Measurements from ENCODE around the gene MGAT4A. TPM values are rescaled to one million over a fixed set of nuclear protein-coding genes. Genes with fewer than 3 reads are reported as not detected.

The MGAT4A gene
- total and polyA plus RNA-seq, 2 experiments from 2014 or later = 4.4 to 5.6 TPM

- TF ChIP-seq ZNF331 (CRISPR knock-in tag; IDR thresholded peaks at IDR 0.05; ENCODE audit: low read depth) (no peak), EZH2 (IDR thresholded peaks at IDR 0.05; ENCODE audit: low read depth, unreplicated experiment) (no peak), ZNF462 (CRISPR knock-in tag; IDR thresholded peaks at IDR 0.05) (no peak), REST (IDR thresholded peaks at IDR 0.05; ENCODE audit: unreplicated experiment) (no peak), STAT1 (IDR thresholded peaks at IDR 0.05; ENCODE audit: unreplicated experiment) (no peak), ZNF114 (CRISPR knock-in tag; IDR thresholded peaks at IDR 0.05) (no peak), EZH2phosphoT487 (IDR thresholded peaks at IDR 0.05; ENCODE audit: unreplicated experiment) (no peak), CTCF (conservative IDR thresholded peaks at IDR 0.05; ENCODE audit: low read depth in 2 of 2) (no peak), ETS1 (IDR thresholded peaks at IDR 0.05) (no peak), POLR2AphosphoS5 (IDR thresholded peaks at IDR 0.05; ENCODE audit: low read depth) (no peak), JUNB (IDR thresholded peaks at IDR 0.05; ENCODE audit: unreplicated experiment) (no peak), NANOG (IDR thresholded peaks at IDR 0.05; ENCODE audit: borderline replicate concordance) (no peak), CREB1 (CRISPR knock-in tag; IDR thresholded peaks at IDR 0.05; ENCODE audit: low read depth) (no peak)
- Histone ChIP-seq H2AFZ (no peak overlapping the region), H3K27ac (ENCODE audit: low read depth) (no peak overlapping the region), H3K36me3 (ENCODE audit: insufficient read depth) (no peaks in the 10 kb centered on the region), H3K79me2 (replicated peaks; ENCODE audit: insufficient read depth) (no peaks in the 10 kb centered on the region), H3K9me2 (ENCODE audit: insufficient read depth) (no peaks in the 10 kb centered on the region), H3F3A (replicated peaks; ENCODE audit: low read depth) (no peaks in the 10 kb centered on the region), H3K4me2 (no peak overlapping the region), H4K20me1 (replicated peaks; ENCODE audit: insufficient read depth) (no peaks in the 10 kb centered on the region), H3K4me3 (no peak overlapping the region), H3K4me1 (ENCODE audit: insufficient read depth) (no peaks in the 10 kb centered on the region), H3K27me3 (ENCODE audit: insufficient read depth) (no peaks in the 10 kb centered on the region)
- no peaks in the 10 kb centered on the region for H3K9me3 Mint-ChIP-seq
- DNase-seq (ENCODE audit: low spot score) (no peak), ATAC-seq (no peak)
- no peaks in the 10 kb centered on the region for H3K27me3 Mint-ChIP-seq (ENCODE audit: insufficient read depth, low read depth, poor library complexity)
- peaks cover 3% of the 10 kb centered on the region for H3K4me1 Mint-ChIP-seq
- H3K36me3 Mint-ChIP-seq (ENCODE audit: low read depth) = no peaks in the 10 kb centered on the region
- H3K4me3 Mint-ChIP-seq = no peak overlapping the region
- H3K27ac Mint-ChIP-seq = no peak overlapping the region
Measured at GRCh38 chr2:98692090-98693054, 38.6 kb downstream of the MGAT4A start.

All from GM23338 (cell line).